ENCODE results near the gene RUNX2. TPM values are rescaled to one million over a fixed set of nuclear protein-coding genes. Genes with fewer than 3 reads are reported as not detected.

Gene RUNX2
- total and polyA plus RNA-seq, 12 donors: 0.20 to 3.0 (median 1.6) TPM

- Histone ChIP-seq H3K9me3 (no peaks in the 10 kb centered on the region), H3K27me3 (no peaks in the 10 kb centered on the region), H3K4me3 (no peak overlapping the region), H3K36me3 (no peaks in the 10 kb centered on the region), H3K27ac (no peak overlapping the region), H3K4me1 (no peaks in the 10 kb centered on the region)
- TF ChIP-seq, protein P1, sequence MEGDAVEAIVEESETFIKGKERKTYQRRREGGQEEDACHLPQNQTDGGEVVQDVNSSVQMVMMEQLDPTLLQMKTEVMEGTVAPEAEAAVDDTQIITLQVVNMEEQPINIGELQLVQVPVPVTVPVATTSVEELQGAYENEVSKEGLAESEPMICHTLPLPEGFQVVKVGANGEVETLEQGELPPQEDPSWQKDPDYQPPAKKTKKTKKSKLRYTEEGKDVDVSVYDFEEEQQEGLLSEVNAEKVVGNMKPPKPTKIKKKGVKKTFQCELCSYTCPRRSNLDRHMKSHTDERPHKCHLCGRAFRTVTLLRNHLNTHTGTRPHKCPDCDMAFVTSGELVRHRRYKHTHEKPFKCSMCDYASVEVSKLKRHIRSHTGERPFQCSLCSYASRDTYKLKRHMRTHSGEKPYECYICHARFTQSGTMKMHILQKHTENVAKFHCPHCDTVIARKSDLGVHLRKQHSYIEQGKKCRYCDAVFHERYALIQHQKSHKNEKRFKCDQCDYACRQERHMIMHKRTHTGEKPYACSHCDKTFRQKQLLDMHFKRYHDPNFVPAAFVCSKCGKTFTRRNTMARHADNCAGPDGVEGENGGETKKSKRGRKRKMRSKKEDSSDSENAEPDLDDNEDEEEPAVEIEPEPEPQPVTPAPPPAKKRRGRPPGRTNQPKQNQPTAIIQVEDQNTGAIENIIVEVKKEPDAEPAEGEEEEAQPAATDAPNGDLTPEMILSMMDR (IDR thresholded peaks at IDR 0.05): no peak
- WGBS, 2 donors: 66 to 73% methylated on average over 4 of the region's 4 CpGs
- no peak for DNase-seq
- intact Hi-C loops (cut with DNase I): no loop called here
- no peak for ATAC-seq
Measured at GRCh38 chr6:45702849-45703739, 375.0 kb downstream of the RUNX2 start.

- DNase-seq (no peak), ATAC-seq (no peak)
- TF ChIP-seq, protein P1 (IDR thresholded peaks at IDR 0.05): no peak
- Histone ChIP-seq H3K4me1 (no peaks in the 10 kb centered on the region), H3K4me3 (no peak overlapping the region), H3K9me3 (no peaks in the 10 kb centered on the region), H3K36me3 (no peaks in the 10 kb centered on the region), H3K27ac (no peak overlapping the region), H3K27me3 (no peaks in the 10 kb centered on the region)
- 85 to 86% methylated on average over 3 of the region's 3 CpGs for WGBS, 2 donors
- intact Hi-C loops (cut with DNase I): no loop called here
Measured at GRCh38 chr6:45704056-45704800, 376.1 kb downstream of the RUNX2 start.

GRCh38 chr6:45705137-45705855, 377.2 kb downstream of the RUNX2 start:
- H3K27me3 ChIP-seq: no peaks in the 10 kb centered on the region
- H3K27ac ChIP-seq: no peak overlapping the region
- WGBS, 2 donors: 85 to 89% methylated on average over 4 of the region's 4 CpGs

More at GRCh38 chr6:45705137-45705855, 377.2 kb downstream of the RUNX2 start:
- no peaks in the 10 kb centered on the region for H3K36me3 ChIP-seq
- H3K4me1 ChIP-seq: peaks cover 0 to 7% (median 0%) of the 10 kb centered on the region in 9 donors
- no peak overlapping the region for H3K4me3 ChIP-seq
- H3K9me3 ChIP-seq: no peaks in the 10 kb centered on the region
- no peak for DNase-seq
- TF ChIP-seq, protein P1 (IDR thresholded peaks at IDR 0.05): no peak
- no peak for ATAC-seq
- intact Hi-C loops (cut with DNase I): no loop called here
